ENCODE results near the gene TMEM151B.

The TMEM151B gene

DNA sequence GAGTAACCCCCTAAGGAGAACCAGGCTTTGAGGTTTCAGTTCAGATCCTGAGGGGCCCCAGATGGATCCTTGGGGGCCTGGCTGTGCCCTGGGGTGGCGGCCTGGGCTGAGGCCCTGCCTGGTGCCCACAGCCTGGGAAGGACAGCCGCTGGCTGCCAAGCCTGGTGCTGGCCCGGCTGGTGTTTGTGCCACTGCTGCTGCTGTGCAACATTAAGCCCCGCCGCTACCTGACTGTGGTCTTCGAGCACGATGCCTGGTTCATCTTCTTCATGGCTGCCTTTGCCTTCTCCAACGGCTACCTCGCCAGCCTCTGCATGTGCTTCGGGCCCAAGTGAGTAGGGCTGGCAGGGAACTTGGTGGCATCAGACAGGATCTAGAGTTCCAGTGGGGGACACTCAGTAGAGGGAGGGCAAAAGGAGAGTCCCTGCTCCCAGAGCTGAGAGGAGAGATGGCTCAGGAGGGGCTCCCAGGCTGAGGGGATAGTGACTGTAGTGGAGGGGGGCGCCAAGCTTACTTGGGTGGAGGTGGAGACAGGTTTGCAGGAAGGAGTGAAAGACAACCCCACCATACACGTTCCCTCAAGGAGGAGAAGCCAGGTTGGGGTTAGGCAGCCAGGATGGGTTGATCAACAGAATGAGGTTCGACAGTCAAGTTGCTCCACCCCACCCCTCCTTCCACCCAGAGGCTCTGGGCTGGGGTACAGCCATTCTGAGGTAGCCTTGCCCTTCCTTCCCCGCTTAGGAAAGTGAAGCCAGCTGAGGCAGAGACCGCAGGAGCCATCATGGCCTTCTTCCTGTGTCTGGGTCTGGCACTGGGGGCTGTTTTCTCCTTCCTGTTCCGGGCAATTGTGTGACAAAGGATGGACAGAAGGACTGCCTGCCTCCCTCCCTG, 37.3 kb upstream of the TMEM151B start:
- no peak for DNase-seq (ENCODE audit: low read depth, low spot score)

DNA sequence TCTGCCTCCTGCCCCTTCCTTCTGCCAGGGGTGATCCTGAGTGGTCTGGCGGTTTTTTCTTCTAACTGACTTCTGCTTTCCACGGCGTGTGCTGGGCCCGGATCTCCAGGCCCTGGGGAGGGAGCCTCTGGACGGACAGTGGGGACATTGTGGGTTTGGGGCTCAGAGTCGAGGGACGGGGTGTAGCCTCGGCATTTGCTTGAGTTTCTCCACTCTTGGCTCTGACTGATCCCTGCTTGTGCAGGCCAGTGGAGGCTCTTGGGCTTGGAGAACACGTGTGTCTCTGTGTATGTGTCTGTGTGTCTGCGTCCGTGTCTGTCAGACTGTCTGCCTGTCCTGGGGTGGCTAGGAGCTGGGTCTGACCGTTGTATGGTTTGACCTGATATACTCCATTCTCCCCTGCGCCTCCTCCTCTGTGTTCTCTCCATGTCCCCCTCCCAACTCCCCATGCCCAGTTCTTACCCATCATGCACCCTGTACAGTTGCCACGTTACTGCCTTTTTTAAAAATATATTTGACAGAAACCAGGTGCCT, 36.6 kb upstream of the TMEM151B start:
- no peak for DNase-seq (ENCODE audit: low read depth, low spot score)

- DNase-seq (ENCODE audit: low read depth, low spot score), result peak; percentile 90
Measured at GRCh38 chr6:44234101-44235025, 35.9 kb upstream of the TMEM151B start.

DNA sequence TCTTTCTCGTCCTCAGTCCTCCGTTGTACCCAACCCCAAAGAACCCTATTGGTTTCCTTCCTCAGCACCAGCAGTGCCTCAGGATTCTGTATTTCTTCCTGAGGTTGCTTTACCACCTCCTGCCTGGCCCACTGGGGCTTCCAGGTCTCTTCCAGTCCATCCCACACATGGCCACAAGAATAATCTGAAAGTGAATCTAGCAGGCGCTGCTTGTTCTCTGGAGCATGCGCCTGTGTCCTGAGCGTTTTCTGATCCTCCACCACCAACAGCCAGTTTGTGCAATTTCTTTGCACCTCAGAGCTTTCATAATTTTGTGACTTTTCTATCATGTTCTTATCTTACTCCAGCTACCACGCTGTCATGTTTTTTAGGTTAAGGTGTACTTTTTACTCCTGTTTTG, 35.0 kb upstream of the TMEM151B start:
- DNase-seq (ENCODE audit: low read depth, low spot score), result no peak

- DNase-seq (ENCODE audit: low read depth, low spot score), result no peak
Measured at GRCh38 chr6:44235891-44236516, 34.2 kb upstream of the TMEM151B start.

- DNase-seq (ENCODE audit: low read depth, low spot score), result peak; percentile 74
Measured at GRCh38 chr6:44237021-44237812, 33.0 kb upstream of the TMEM151B start.

GRCh38 chr6:44237813-44238433, 32.3 kb upstream of the TMEM151B start:
- peak; percentile 79 for DNase-seq (ENCODE audit: low read depth, low spot score)

DNA sequence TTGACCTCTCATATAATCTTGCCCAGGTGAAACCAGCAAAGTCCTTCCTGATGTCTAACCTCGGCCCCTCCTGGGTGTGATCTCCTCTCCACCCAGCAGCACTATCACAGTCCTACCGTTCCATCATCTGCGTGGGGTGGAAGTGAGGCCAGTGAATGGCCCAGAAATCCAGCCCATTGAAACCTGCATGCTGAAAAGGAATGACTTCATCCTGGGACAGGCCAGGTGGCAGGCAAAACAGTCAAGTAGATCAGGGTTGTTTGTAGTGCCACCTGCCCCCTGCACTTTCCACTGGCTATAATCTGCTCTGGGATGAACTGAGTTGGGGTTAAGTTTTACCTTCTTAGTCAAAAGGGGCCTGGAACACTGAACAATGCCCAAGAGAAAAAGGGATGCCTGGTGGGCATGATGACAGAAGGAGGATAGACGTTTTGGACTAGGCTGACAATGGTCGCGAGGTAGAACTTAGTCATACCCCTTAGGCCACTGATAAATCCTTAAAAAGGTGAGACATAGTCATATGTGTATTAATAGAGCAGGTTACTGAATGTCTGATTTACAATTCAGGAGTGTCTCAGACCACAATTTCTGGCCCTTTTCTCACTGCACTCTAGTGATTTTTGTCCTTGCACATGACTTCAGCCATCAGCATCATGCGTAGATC, 31.4 kb upstream of the TMEM151B start:
- no peak for DNase-seq (ENCODE audit: low read depth, low spot score)

- peak; percentile 73 for DNase-seq (ENCODE audit: low read depth, low spot score)
Measured at GRCh38 chr6:44243345-44243744, 26.9 kb upstream of the TMEM151B start.

- DNase-seq (ENCODE audit: low read depth, low spot score), result no peak
Measured at GRCh38 chr6:44245391-44245911, 24.8 kb upstream of the TMEM151B start.

GRCh38 chr6:44245912-44246662, 24.2 kb upstream of the TMEM151B start:
- DNase-seq (ENCODE audit: low read depth, low spot score), result peak; percentile 99

DNA sequence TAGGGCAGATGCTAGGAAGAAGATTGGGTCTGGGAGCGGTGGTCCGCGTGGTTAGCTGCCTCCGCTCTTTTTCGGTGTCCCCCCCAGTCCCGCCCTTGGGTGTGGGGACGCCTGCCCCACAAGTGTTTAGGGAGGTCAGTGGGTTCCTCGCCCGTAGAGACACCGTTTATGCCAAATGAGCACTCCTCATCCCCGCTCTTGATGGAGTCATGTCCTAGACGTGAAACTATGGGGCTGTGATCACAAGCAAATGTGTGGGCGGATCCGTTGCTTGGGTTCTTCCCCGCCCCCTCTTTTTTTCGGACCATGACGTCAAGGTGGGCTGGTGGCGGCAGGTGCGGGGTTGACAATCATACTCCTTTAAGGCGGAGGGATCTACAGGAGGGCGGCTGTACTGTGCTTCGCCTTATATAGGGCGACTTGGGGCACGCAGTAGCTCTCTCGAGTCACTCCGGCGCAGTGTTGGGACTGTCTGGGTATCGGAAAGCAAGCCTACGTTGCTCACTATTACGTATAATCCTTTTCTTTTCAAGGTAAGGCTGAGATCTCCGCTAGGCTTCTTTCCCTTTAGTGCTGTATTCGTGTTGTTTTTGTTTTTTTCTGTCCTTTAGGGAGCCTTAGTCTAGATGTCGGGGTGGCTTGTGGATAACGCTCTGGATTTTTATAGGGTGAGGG, 23.4 kb upstream of the TMEM151B start, which contains the start of gene HSP90AB1:
Gene HSP90AB1, plus strand, starts transcription at position 439 of the 675 bp plus-strand sequence. CDS start 1,529 bp downstream, outside the sequence.
- peak; percentile 100 for DNase-seq (ENCODE audit: low read depth, low spot score)

DNA sequence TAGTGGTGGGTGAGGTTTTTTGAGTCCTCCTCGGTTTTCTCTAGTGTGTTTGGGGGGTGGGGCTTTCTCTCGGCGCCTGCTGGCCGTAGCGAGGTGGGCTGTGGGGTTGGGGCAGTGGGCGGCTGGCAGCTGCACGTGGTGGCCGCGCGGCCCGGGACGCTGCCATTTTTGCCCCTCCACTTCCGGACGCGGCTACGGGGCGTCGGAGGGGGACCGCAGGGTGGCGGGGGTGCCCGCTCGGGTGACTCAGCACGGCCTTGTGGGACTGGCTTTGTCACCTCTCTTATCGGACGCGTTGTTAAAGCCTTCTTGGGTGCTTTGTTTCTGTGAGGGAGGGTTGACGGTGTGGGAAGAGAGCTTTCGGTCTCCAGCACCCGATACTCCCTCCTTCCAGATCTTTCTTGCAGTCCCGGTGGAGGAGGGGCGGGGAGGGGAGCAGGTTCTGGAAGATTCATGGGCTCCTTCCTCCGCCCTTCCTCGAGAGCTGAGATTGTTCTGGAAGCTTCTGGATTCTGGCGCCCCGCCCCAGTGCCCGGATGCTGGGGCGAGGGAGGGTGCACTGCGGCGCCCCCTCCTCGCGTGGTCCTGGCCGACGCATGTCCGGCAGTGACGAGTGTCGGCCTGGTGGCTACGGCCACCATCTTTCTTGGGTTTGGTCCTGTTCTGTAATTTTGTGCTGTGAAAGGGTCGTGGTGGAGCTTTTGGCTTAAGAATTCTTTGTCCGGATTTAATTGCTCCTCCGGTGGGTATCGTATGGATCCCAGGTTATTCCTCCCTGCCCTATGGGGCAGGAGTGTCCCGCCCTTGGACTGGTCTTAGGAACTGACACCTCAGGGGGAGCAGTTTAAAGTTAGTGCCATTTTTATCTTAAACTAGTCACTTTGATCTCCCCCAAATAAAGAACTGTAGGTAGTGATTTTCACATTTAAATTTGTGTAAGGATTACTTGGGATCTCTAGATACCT, 22.6 kb upstream of the TMEM151B start:
- DNase-seq (ENCODE audit: low read depth, low spot score), result peak; percentile 65

GRCh38 chr6:44248579-44248978, 21.7 kb upstream of the TMEM151B start:
- no peak for DNase-seq (ENCODE audit: low read depth, low spot score)

GRCh38 chr6:44249082-44249748, 21.0 kb upstream of the TMEM151B start:
- no peak for DNase-seq (ENCODE audit: low read depth, low spot score)

- DNase-seq (ENCODE audit: low read depth, low spot score), result no peak
Measured at GRCh38 chr6:44250067-44250717, 20.1 kb upstream of the TMEM151B start.
